Muscle of back (tissue), 11 donors: ENCODE measurements around the gene ZNF492. TPM values are rescaled to one million over a fixed set of nuclear protein-coding genes. Genes with fewer than 3 reads are reported as not detected.
"Not testable (repeated sequence)": the region's sequence is repeated elsewhere in the genome, so short reads cannot be mapped to it uniquely, and the experiment has no call there.

ENCODE experiments used
- DNase-seq, 3 donors: peaks; one replicate each; pipeline versions ENCODE4 v3.0.0 to v3.0.0-alpha.2; 2013
- polyA plus RNA-seq, 10 donors: library from polyadenylated mRNA; unstranded; fragments of 120-200 nt; gene quantifications; one replicate each; pipeline ENCODE4 v1.2.1, GENCODE V29; 2013; ENCODE audit not compliant: insufficient read length in 10 of 10

Gene ZNF492
- polyA plus RNA-seq, 10 donors: 0.87 to 1.9 (median 1.1) TPM

GRCh38 chr19:22616659-22617058 lies 17.5 kb upstream of the ZNF492 start:
- no peak for DNase-seq

DNA sequence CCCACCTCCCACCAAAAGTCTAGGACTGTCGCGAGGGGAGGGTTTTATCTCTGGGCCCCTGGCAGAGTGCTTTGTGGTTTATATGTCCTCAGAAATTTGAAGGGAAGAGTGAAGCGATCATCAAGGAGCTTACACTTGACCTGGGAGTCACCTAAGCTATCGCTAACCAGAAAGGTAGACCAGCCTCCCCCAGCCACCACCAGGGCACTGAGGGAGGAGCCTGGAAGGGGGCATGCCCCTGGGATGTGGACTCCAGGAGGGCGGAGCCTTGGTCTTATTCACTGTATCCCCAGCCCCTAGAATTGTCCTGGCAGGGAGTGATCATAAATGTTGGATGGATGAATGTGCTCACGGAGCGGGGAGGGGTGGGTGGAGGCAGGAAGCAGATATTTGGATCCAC lies 16.9 kb upstream of the ZNF492 start:
- not testable (repeated sequence) for DNase-seq

GRCh38 chr19:22617614-22618320 lies 16.4 kb upstream of the ZNF492 start:
- DNase-seq: no peak

GRCh38 chr19:22619371-22619770 lies 14.8 kb upstream of the ZNF492 start:
- DNase-seq: no peak

DNA sequence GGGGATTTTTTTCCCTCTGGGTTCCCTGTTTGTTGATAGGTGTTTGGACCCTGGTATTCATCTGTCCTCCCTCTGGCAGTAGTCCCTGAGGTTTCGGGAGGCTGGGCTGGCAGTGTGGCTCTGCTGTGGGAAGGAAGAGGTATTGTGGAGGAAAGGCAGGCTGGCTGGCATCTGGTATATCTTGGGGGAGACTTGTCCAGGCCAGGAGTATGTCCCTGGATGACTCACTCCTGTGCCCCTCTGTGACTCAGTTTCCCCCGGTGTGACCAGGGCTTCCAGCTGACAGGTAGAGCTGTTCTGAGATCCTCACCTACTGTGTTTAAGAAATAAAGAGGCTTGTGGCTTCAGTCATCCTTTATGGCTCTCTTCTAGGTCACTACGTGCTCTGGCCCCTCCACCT lies 14.2 kb upstream of the ZNF492 start:
- DNase-seq: no peak

DNA sequence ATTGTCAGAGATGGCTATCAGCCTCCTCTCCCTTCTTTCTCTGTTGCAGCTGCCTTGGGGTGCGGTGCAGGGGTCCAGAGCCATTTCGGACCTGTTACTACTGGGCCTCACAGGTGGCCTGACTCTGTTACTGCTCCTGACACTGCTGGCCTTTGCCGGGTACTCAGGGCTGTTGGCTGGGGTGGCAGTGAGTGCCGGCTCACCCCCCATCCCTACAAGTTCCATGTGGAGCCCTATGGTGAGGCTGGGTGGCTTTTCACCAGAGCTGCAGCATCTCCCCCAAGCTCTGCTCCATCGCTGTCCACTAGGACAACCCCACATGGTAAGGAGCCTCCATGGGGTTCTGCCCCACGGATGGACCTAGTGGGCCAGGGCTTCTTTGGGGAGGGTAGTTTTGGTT lies 13.7 kb upstream of the ZNF492 start:
- no peak for DNase-seq

DNA sequence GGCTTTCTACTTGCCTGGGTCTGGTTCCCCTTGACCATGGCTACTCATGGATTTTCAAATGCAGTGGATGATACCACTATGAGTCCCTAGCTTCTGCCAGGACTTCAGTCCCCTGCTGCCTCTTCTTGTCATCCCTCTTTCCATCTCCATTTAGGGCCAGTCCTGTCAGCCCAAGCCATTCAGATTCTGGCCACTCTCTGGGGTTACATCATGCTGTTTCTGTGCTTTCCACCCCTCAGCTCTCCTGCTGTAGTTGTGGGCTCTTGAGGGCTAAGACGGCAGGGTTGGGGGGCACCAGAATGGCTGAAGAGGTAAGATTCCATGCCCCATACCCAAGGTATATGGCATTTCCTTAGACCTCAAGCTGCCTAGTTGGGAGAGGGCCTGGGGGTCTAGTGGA lies 13.2 kb upstream of the ZNF492 start:
- DNase-seq: no peak

GRCh38 chr19:22622020-22622419 lies 12.1 kb upstream of the ZNF492 start:
- DNase-seq: no peak

DNA sequence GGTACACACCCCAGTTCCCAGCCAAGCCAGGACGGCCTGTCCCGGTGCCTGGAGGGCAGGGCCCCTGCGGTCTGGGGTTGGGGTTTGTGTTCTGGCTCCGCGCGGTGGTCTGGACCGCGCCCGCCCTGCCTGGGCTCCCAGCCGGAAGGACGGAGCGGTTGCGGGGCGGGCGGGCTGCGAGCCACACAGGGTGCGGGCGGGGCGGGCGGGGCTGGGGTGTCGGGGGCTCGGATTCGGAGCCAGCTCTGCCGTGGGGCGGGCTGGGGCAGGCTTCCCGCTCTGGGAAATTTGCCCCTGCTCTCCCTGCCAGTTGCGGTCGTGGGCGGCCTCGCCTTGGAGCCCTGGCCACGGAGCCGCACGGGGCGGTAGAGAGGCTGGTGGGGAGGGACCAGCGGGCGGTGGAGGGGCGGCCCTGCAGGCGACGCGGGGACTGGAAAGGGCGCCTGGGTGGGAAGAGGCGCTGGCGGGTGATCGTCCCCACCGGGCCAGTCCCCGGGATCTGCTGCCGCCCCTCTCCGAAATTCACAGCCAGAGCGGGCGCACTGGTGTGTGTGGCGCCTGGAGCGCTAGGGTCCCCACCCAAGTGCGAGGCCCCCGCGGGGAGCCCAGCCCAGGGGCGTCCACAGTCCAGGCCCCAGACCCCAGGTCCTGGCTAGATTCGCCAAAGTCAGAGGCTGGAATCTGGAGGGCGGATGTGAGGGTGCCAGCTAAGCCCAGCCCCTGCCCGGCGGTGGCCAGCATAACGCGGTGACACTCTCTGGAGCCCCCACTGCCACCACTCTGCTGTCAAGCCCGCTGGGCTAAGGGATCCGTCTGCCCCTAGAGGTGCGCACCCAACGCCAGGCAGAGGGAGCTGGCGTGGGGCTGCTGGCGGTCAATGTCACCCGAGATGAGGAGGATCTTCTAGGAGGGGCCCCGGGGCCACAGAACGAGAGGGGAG lies 11.0 kb upstream of the ZNF492 start:
- DNase-seq: peak in 1 of 3 donors; percentile 7

DNA sequence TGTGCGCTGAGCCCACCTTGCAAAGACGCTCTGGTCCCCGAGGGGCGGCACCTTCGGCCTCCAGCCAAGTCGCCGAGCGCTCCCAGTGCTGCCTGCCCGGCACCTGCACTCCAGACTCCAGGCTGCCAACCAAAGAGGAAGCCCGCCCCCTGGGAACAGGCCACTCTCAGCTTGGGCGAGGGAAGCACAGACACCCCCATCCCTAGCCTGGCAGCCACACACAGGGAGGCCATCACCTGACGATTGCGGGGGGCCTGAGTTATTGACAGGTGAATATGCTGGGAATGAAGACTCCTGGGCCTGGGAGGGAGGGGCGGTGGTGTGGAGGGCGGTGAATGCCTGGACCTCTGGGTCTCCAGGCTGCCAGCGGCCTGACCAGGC lies 10.3 kb upstream of the ZNF492 start:
- no peak for DNase-seq

DNA sequence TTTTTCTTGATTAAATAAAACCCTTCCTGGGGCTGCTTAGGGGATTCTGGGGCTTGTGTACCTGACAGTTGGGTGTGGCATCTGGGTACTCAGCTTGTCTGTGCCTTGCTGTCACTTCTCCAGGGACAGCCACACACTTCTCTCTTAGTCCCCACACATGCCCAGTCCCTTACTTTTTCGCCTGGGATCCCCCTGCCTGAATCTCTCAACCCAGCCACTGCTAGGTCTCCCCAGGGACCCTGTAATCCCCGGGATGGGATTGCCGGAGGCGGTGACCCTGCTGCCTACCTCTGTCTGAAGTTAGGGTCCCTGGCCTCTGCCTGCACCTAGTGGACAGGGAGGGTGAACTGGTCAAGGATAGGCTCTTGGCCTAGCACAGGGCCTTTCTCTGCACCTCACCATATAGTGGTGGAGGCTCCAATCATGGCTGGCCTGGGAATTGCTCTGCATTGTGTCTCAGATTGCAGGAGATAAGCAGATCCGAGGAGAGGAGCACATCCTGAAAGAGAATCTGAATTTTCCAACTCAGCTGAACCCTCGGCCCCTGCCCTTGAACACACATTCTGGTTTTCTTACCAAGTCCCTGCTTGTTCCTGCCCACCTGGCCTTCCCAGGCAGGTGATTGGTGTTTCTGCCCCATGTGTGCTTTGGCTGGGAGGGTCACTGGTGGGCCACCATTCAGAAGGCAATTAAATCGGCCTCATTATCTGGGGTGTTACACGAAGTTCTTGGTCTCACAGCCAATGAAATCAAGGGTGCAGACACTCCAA lies 8.7 kb upstream of the ZNF492 start:
- no peak for DNase-seq

DNA sequence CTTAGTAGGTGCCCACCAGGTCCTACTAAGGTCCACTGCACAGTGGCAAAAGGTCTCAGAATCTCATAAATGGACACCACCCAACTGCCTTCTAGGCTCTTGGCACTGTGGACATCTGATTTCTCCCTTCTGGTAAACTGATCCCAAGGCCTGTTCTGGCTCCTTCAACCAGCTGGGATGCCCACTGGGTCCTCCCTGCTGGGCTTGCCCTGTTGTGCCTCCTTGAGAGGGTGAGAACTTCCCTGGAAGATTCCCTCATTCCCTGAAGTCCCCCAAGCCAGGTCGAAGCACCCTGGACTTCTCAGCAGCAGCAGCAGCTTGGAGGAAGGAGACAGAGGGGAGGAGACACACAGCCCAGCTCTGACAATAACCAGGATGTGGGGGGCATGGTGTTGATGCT lies 6.6 kb upstream of the ZNF492 start:
- no peak for DNase-seq

DNA sequence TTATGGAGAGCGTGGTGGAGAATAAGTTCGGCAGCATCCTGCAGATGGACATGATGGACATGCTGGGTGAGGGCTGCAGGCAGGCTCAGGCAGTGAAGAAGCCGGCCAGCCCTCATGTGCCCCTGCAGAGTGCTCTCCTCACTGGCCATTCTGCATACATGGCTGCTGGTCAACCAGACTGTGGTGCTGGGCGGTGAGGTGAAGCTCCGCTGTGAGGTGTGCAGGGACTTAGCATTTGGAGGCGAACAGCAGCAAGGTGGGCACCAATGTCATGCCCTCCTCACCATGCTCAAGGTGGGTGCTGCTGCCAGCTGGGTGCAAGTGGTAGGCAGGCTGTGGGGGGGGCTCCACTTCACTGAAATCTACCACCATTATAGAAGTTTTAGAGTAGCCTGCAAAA lies 5.7 kb upstream of the ZNF492 start:
- DNase-seq: no peak

DNA sequence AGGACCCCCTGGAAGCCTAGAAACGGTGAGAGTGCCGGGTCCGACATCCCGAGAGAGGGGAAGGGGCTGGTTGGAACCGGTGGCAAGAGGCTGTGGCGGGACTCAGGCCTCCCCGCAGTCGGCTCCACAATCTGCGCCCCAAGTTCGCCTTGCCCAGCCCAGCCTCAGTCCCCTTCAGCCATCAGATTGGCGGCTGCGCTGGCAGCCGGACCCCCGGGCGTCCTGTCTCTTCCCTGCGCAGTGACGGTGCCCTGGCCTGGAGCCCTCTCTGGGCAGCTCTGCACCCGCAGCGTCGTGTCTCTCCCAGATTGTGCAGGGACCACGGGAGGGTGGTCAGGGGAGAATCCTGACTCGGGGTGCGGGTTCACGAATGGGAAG lies 315 bp downstream of the ZNF492 start:
- DNase-seq: no peak

DNA sequence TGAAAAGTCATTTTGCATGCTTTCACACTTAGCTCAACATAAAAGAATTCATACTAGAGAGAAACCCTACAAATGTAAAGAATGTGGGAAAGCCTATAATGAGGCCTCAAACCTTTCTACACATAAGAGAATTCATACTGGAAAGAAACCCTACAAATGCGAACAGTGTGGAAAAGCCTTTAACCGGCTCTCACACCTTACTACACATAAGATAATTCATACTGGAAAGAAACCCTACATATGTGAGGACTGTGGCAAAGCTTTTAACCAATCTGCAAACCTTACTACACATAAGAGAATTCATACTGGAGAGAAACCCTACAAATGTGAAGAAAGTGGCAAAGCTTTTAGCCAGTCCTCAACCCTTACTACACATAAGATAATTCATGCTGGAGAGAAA lies 51.4 kb downstream of the ZNF492 start:
- not testable (repeated sequence) for DNase-seq

GRCh38 chr19:22702661-22703060 lies 68.5 kb downstream of the ZNF492 start:
- not testable (repeated sequence) for DNase-seq

- not testable (repeated sequence) for DNase-seq
Observed at GRCh38 chr19:22703096-22703495, 69.0 kb downstream of the ZNF492 start.

GRCh38 chr19:22708983-22709382 lies 74.9 kb downstream of the ZNF492 start:
- DNase-seq: no peak
